GM10266 (cell line): Measurements from ENCODE around the gene TMIGD3.

Experiments used
- DNase-seq: peaks from one replicate; pipeline ENCODE4 v3.0.0; 2012; ENCODE audit errors: extremely low spot score
- TF ChIP-seq, protein P1 (sequence below): IDR thresholded peaks from 2 replicates; pipeline ENCODE4 v1.5.1; 2012; ENCODE audit warnings: mild to moderate bottlenecking, low read depth; ENCODE audit not compliant: control insufficient read depth, insufficient read depth; ENCODE audit errors: missing control alignments

The TMIGD3 gene

GRCh38 chr1:111455642-111456031 is 47.8 kb downstream of the TMIGD3 start:
- TF ChIP-seq, protein P1, sequence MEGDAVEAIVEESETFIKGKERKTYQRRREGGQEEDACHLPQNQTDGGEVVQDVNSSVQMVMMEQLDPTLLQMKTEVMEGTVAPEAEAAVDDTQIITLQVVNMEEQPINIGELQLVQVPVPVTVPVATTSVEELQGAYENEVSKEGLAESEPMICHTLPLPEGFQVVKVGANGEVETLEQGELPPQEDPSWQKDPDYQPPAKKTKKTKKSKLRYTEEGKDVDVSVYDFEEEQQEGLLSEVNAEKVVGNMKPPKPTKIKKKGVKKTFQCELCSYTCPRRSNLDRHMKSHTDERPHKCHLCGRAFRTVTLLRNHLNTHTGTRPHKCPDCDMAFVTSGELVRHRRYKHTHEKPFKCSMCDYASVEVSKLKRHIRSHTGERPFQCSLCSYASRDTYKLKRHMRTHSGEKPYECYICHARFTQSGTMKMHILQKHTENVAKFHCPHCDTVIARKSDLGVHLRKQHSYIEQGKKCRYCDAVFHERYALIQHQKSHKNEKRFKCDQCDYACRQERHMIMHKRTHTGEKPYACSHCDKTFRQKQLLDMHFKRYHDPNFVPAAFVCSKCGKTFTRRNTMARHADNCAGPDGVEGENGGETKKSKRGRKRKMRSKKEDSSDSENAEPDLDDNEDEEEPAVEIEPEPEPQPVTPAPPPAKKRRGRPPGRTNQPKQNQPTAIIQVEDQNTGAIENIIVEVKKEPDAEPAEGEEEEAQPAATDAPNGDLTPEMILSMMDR = no peak
- no peak for DNase-seq

DNA sequence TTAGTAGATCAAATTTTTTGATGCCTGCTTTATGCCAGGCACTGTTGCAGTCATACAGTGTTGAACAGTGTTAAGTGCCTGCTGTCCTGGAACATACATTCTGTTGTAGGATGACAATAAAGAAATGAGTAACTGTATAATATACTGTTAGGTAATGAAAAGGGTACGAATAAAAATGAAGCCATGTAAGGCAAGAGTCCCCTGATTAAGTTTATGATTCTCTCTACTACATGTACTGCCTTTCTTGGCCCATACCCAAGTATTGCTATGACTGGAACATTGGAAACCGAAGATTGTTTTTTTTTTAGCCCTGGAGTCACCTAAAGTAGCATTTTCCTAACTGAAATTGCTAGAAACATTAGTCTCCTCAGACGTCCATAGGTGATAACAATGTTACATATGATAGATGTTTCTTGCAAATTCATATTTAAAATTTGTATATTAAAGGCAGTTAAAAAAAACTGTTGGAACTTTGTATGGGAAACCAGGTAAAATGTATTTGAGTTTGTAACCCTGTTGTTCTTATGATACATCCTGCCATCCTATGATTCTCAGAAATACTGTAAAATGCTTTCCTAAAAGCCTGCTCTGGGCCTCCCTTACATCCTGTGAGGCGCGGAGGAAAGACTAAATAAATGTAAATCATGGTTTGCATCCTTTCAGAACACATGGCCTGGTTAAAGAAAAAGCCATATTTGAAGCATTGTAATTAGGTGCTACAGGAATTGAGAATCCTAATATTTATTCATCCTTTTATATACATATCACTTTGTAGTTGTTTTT is 48.4 kb downstream of the TMIGD3 start:
- peak; percentile 36 for DNase-seq
- TF ChIP-seq, protein P1 = no peak

GRCh38 chr1:111453706-111454105 is 49.7 kb downstream of the TMIGD3 start:
- TF ChIP-seq, protein P1 = no peak
- DNase-seq = no peak

DNA sequence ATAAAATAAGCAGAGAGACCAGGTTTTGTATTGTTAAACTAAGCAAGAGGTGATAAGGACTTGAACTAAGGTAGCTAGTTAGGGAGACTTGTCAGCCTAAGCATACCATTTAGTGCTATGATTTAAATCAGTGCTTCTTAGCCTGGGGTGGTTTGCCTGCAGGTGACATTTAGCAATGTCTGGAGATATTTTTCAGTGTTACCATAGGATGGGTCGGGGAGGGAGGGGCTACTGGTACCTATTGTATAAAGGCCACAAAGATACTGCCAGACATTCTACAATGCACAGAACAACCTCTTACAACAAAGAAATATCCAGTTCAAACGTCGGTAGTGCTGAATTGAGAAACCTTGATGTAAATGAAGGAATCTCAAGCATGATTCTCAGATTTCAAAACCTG is 50.9 kb downstream of the TMIGD3 start:
- TF ChIP-seq, protein P1 = no peak
- no peak for DNase-seq

- TF ChIP-seq, protein P1 = no peak
- no peak for DNase-seq
Observed at GRCh38 chr1:111450185-111450584, 53.2 kb downstream of the TMIGD3 start.

GRCh38 chr1:111449703-111450017 is 53.8 kb downstream of the TMIGD3 start:
- TF ChIP-seq, protein P1 = no peak
- DNase-seq = peak; percentile 21

DNA sequence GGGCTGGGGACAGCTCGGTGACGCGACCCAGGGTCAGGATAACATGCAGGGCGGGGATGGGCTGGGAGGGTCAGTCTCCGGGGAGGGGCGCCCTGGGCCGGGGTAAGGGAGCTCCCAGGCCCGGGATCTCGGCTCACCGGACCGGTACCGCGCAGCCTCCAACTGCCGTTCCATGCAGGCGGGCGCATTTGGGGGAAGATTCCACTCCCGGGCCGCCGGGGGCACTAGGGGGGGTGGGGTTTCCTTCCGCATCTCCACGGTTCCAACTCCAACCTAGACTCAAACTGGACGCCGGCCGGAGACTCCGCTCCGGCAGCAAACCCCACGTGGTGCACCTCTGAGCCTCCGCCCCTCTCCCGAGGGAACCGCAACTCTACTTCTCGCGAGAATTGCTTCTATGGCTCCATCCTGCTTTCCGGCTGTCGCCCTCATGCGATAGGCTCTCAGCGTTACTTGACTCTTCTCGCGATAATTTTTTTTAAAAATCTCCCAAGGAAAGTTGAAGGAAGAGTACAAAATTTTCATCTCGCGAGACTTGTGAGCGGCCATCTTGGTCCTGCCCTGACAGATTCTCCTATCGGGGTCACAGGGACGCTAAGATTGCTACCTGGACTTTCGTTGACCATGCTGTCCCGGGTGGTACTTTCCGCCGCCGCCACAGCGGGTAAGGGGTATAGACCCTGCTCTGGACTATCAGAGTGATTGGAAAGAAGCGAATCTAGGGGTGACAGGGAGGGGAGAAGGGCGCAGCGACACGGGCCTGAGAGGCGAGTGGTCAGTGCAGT is 54.3 kb downstream of the TMIGD3 start, which contains the start of the genes ATP5PB and WDR77:
ATP5PB (plus strand) TSS at position 547 of the 785 bp plus-strand sequence; CDS start at position 625, 78 bp downstream.
WDR77 (minus strand) TSS at position 339 of the 785 bp plus-strand sequence; CDS start at position 252, 87 bp downstream.
- DNase-seq = peak; percentile 94
- TF ChIP-seq, protein P1 = no peak
